Esophagus squamous epithelium (tissue), 5 donors: ENCODE data around the gene NOL6. TPM values are rescaled to one million over a fixed set of nuclear protein-coding genes. Genes with fewer than 3 reads are reported as not detected.

Experiments
- DNase-seq: peaks from one replicate; lab custom pipeline; 2025; lab: John Stamatoyannopoulos, UW
- H3K27ac ChIP-seq, 4 donors: fragments of 200-600 bp; sonication (generic); one replicate each; pipeline ENCODE4 v1.5.1; 2016 to 2019; ENCODE audit warnings: mild to moderate bottlenecking in 1 of 4
- H3K27me3 ChIP-seq, 4 donors: fragments of 200-600 bp; sonication (generic); 1 replicate in 3 of 4; 2 replicates in 1 of 4; pipeline versions ENCODE4 v1.5.1 to v1.6.0; 2017 to 2021; ENCODE audit warnings: antibody characterized with exemption in 1 of 4
- H3K36me3 ChIP-seq, 3 donors: fragments of 200-600 bp; sonication (generic); one replicate each; pipeline ENCODE4 v1.5.1; 2016 to 2019
- H3K4me1 ChIP-seq, 3 donors: fragments of 200-600 bp; sonication (generic); one replicate each; pipeline ENCODE4 v1.5.1; 2017 to 2019
- H3K4me3 ChIP-seq, 4 donors: fragments of 200-600 bp; sonication (generic); 1 replicate in 3 of 4; 2 replicates in 1 of 4; pipeline ENCODE4 v1.5.1; 2016 to 2019; ENCODE audit warnings: mild to moderate bottlenecking in 2 of 4, moderate library complexity in 1 of 4
- H3K9me3 ChIP-seq, 3 donors: fragments of 200-600 bp; sonication (generic); one replicate each; pipeline ENCODE4 v1.5.1; 2016 to 2019
- CTCF ChIP-seq, 6 experiments: fragments of 450-650 bp in 4 of 6; fragments of 200-600 bp in 2 of 6; sonication (generic) in 2 of 6; IDR thresholded peaks; one replicate each; pipeline ENCODE4 v1.5.1; 2016 to 2019; ENCODE audit warnings: antibody characterized with exemption in 6 of 6, mild to moderate bottlenecking in 4 of 6, moderate library complexity in 4 of 6
- POLR2A ChIP-seq, 4 donors: fragments of 450-650 bp; IDR thresholded peaks; one replicate each; pipeline ENCODE4 v1.6.1; 2017; ENCODE audit warnings: antibody characterized with exemption in 4 of 4, mild to moderate bottlenecking in 4 of 4, moderate library complexity in 3 of 4
- WGBS, 2 donors: methylation state at CpG; one replicate each; pipeline ENCODE4 v1.1.5; 2018; 5-methylcytosine and 5-hydroxymethylcytosine counted together
- intact Hi-C: fragments of 100-400 bp; cut with DNase I; formaldehyde crosslinking; loops from one replicate; pipeline ENCODE4 v1.15.0; 2022
- total RNA-seq, 4 donors: library from RNA; depleted of rRNA; stranded (reverse); fragments of >200 nt; gene quantifications; one replicate each; pipeline ENCODE4 v1.1.0, GENCODE V29; 2016
- donor health status: DM: yes; HTN: yes; CAD: no.

NOL6 gene
- total RNA-seq, 4 donors from 2014 or later, result 23.6 to 43.7 (median 38.3) TPM

- H3K4me1 ChIP-seq, result no peaks in the 10 kb centered on the region
- TF ChIP-seq POLR2A (IDR thresholded peaks at IDR 0.05) (no peak), CTCF (IDR thresholded peaks at IDR 0.05) (no peak)
- H3K36me3 ChIP-seq, result no peaks in the 10 kb centered on the region
- no peaks in the 10 kb centered on the region for H3K9me3 ChIP-seq
- no peak overlapping the region for H3K4me3 ChIP-seq
- DNase-seq, result no peak
- H3K27ac ChIP-seq, result no peak overlapping the region
- intact Hi-C loops, result no loop called here
- H3K27me3 ChIP-seq, result no peaks in the 10 kb centered on the region
- WGBS, 2 donors, result 91 to 96% methylated on average over 5 to 6 of the region's 6 CpGs
These were observed 7.3 kb upstream of the NOL6 start for GRCh38 chr9:33480976-33481375.

GRCh38 chr9:33480106-33480505 is 6.4 kb upstream of the NOL6 start:
- WGBS, 2 donors, result 65 to 68% methylated on average over 2 of the region's 2 CpGs
- H3K27me3 ChIP-seq, result no peaks in the 10 kb centered on the region
- TF ChIP-seq POLR2A (IDR thresholded peaks at IDR 0.05) (no peak), CTCF (IDR thresholded peaks at IDR 0.05) (no peak)
- no peaks in the 10 kb centered on the region for H3K4me1 ChIP-seq
- DNase-seq, result no peak
- no peaks in the 10 kb centered on the region for H3K9me3 ChIP-seq
- H3K27ac ChIP-seq, result no peak overlapping the region
- intact Hi-C loops, result no loop called here
- H3K4me3 ChIP-seq, result no peak overlapping the region
- no peaks in the 10 kb centered on the region for H3K36me3 ChIP-seq

- no peak for DNase-seq
- no peaks in the 10 kb centered on the region for H3K9me3 ChIP-seq
- no peak overlapping the region for H3K27ac ChIP-seq
- intact Hi-C loops, result no loop called here
- H3K27me3 ChIP-seq, result no peaks in the 10 kb centered on the region
- WGBS, 2 donors, result 94 to 95% methylated on average over 9 to 10 of the region's 10 CpGs
- peaks cover 4 to 9% (median 4%) of the 10 kb centered on the region in 3 donors for H3K36me3 ChIP-seq
- peaks cover 0 to 26% (median 12%) of the 10 kb centered on the region in 3 donors for H3K4me1 ChIP-seq
- TF ChIP-seq POLR2A (IDR thresholded peaks at IDR 0.05), result no peak
- TF ChIP-seq CTCF (IDR thresholded peaks at IDR 0.05), result no peak
- no peak overlapping the region for H3K4me3 ChIP-seq
These were observed 2.8 kb upstream of the NOL6 start for GRCh38 chr9:33476503-33476902.

GRCh38 chr9:33475357-33475756 is 1.6 kb upstream of the NOL6 start:
- Histone ChIP-seq H3K9me3 (no peaks in the 10 kb centered on the region), H3K27me3 (no peaks in the 10 kb centered on the region), H3K4me3 (no peak overlapping the region), H3K27ac (no peak overlapping the region), H3K36me3 (peaks cover 5 to 21% (median 10%) of the 10 kb centered on the region in 3 donors), H3K4me1 (peaks cover 0 to 34% (median 12%) of the 10 kb centered on the region in 3 donors)
- no peak for TF ChIP-seq POLR2A (IDR thresholded peaks at IDR 0.05)
- TF ChIP-seq CTCF (IDR thresholded peaks at IDR 0.05), result no peak
- intact Hi-C loops, result no loop called here
- 70 to 100% methylated on average over 1 of the region's 1 CpG for WGBS, 2 donors
- no peak for DNase-seq

- intact Hi-C loops, result no loop called here
- DNase-seq, result no peak
- 8 to 12% methylated on average over 13 to 18 of the region's 18 CpGs for whole genome bisulfite sequencing, 2 donors
These were observed 676 bp downstream of the NOL6 start for GRCh38 chr9:33472881-33473615.

More at GRCh38 chr9:33472881-33473615, 676 bp downstream of the NOL6 start:
- Histone ChIP-seq H3K27me3 (no peaks in the 10 kb centered on the region), H3K4me3 (peak overlapping the region; percentile 70 to 94 (median 88)), H3K4me1 (peaks cover 0 to 34% (median 12%) of the 10 kb centered on the region in 3 donors), H3K9me3 (no peaks in the 10 kb centered on the region), H3K36me3 (peaks cover 25 to 44% (median 31%) of the 10 kb centered on the region in 3 donors), H3K27ac (peak overlapping the region; percentile 69 to 85 (median 74))
- no peak for TF ChIP-seq POLR2A (IDR thresholded peaks at IDR 0.05)
- no peak for TF ChIP-seq CTCF (IDR thresholded peaks at IDR 0.05)
